Neural cell (in vitro differentiated cells): ENCODE measurements around the gene UFSP2.

ENCODE experiments used
- CTCF ChIP-seq: fragments of 450-650 bp; IDR thresholded peaks from 2 replicates; pipeline ENCODE4 v1.5.1; 2014; ENCODE audit warnings: antibody characterized with exemption, mild to moderate bottlenecking, moderate library complexity; ENCODE audit not compliant: poor library complexity, severe bottlenecking
- EP300 ChIP-seq: fragments of 450-650 bp; conservative IDR thresholded peaks from 2 replicates; pipeline ENCODE4 v1.6.1; 2014; ENCODE audit warnings: antibody characterized with exemption, mild to moderate bottlenecking, moderate library complexity; ENCODE audit not compliant: poor library complexity, severe bottlenecking
- REST ChIP-seq: IDR thresholded peaks from 2 replicates; pipeline ENCODE4 v1.6.1; 2012; ENCODE audit warnings: borderline replicate concordance
- SMC3 ChIP-seq: fragments of 450-650 bp; conservative IDR thresholded peaks from 2 replicates; pipeline ENCODE4 v1.6.1; 2014; ENCODE audit warnings: antibody characterized with exemption, mild to moderate bottlenecking, moderate library complexity; ENCODE audit not compliant: poor library complexity

DNA sequence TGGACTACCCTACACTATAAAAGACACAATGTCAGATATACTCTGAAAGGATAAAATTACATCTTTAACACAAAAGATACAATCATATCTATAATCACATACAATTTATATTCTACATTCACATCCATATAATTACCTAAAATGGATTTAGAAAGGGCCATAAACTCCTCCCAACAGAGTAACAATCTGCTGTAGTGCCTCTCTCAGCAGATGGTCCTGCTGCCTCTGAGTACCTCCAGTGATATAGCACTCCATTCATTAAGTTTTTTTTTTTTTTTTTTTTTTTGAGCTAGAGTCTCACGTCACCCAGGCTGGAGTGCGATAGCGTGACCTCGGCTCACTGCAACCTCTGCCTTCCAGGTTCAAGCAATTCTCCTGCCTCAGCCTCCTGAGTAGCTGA is 21.7 kb downstream of the UFSP2 start:
- TF ChIP-seq CTCF (no peak), SMC3 (no peak), EP300 (no peak), REST (no peak)
